Cerebellar nuclear complex (tissue), 1 donor: Measurements from ENCODE around the gene APELA.
"Not testable (repeated sequence)": the region's sequence is repeated elsewhere in the genome, so short reads cannot be mapped to it uniquely, and the experiment has no call there.

Experiments
- DNase-seq, 2 experiments: peaks; one replicate each; lab custom pipeline; 2025; lab: John Stamatoyannopoulos, UW

Gene APELA, protein sequence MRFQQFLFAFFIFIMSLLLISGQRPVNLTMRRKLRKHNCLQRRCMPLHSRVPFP

DNA sequence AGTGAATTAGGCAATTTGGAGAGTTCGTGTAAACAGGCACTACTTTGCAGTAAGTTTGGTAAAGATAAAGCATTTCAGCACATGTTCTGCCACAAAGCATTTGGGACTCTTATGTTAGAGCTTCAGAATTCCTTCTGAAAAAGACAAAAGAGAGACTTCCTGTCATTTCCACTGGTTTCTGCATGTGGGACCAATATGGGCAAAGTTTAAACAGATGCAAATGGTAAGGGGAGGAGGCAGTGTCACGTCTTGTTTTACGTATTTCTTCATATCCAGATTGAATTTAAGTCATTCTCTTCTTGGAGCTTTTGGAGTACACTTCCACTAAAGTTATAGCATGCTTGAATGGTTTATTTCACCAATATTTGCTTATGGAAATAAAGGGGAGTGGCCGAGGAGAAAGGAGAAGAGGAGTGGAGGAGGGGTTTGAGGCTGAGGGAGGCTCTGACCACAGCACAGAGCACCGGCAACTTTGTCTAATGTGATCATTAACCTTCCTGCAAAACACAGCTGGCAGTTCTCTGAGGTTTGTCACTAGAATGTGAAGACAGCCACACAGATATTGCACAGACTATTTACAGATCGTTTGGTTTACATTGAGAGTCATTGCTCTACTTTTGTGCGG, at the start of gene APELA:
TSS of gene APELA (plus strand) at position 479 of the 625 bp plus-strand sequence. CDS start 154 bp downstream, outside the sequence.
- DNase-seq: no peak

DNA sequence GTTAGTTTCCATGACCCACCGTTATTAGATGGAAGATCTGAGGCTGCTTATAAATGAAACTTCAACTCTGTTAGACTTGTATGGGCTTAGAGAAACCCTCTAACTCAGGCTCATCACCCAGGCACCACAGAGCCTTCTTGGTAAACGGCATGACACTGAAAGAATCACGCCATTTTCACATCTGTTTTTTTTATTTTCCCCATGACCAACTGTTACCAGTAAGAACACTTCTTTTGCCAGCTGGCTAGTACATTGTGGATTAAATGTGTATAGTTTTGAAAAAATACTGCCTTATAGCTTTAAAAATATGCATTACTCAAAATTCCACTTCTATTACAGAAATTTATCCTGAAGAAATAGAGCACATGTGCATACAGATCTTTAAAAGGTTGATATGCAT, 48.0 kb upstream of the APELA start:
- no peak for DNase-seq

DNA sequence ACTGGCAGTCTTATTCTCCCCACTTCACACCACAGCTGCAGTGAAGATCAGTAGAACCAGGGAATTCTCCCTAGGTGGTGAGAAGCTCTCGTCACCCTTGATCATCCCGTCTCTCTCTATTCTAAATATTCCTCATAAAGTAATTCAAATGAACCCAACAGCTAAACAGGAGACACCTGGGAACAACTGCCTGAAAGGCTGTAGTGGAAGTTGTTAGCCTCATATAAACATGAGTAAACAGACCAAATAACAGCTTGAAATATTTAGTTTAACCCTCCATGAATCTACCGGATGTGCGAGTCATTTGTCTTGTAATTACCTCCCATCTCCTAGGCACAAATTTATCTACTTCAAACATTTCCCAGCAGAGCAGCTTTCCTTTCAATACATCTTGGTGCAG, 30.4 kb upstream of the APELA start:
- DNase-seq: no peak

DNA sequence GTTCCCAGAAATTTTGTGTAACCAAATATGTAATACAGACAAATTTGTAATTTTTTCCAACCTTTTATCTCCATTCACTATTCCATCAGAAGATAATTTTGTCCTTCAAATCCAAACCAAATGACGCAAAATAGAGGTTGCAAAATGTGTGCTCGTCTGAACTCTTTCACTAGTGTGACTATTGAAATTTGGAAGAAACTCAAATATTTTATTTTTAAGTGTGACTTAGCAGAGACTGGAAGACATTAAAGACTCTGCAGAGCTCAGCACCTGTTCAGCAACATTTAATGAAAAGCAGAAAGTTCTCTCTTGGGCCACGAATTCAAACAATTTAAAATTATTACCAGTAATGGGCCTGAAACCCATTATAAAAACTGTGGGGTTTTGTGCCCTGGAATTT, 30.0 kb upstream of the APELA start:
- DNase-seq: no peak

DNA sequence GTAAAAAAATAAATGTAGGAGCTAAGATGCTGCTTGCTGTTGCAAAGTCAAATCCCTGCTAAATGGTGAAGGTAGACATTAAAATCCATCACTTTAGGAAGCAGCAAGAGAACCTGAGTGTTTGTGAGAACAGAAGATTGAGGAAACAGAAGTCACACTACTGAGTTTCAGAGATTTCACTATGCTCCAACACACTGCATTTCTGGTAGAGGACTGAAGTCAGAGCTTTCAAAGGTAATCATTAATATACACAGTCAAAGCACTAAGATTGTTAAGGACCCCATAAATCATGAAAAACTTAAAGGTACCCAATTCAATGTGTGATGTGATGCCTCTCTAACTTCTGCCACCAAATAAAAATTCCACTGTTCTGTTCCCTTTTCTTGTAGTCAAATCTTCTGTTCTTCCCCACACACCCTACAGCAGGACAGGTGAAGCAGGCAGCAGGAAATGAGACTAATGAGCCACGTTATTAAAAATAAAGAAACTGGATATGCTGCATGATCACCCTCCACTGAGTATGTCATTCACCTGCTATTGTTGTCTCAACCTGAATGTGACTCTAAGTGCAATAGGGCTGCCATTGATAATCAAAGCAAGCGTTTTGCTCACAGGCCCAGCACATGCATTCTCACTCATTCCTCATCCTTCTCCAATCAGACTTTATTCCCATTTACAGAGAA, 28.9 kb upstream of the APELA start:
- no peak for DNase-seq

DNA sequence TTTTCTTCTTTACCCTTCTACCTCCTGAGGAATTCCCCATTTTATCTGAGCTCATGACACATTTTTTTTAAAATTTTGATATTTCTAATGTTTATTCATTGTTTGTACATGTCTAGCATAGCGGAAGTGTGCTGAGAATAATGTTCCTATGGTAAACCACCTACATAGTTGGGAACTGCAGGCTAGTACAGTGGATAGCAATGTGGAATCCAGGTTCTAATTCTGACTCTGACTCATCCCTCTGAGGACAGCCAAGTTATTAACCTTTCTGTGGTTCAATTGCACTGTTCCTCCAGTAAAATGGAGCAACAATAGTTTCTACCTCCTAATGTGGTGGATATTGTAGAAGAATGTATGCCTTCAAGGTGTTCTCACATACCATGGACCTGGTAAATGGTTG, 20.6 kb upstream of the APELA start:
- no peak for DNase-seq

DNA sequence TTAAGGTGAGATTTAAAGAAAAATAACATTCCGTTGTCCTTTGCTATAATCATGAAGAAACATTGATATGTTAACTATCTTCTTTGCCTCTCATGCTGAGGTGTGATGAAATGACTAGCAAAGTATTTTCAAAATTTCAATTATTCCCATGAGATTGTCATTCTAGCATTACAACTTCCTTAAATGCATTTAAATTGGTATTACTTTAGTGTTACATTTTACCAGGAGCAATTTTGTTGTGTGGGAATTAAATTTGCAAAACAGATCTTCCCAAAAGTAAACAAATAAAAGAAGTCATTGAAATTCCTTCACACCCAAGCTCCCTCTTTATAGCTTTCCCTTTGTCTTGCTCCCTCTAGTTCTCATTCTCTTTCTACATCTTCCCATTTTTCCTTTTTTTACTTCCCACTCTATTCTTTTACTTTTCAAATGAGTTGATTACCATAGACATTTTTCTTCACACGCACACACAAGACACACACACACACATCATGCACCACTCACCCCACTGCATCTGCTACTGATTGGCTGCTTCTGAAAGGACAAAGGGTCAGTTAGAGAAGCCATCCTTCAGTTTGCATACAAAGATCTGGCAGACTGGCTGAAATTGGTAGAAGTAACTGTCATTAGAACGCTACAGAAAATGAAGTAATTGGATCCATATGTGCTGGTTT, 10.0 kb upstream of the APELA start:
- DNase-seq: no peak

DNA sequence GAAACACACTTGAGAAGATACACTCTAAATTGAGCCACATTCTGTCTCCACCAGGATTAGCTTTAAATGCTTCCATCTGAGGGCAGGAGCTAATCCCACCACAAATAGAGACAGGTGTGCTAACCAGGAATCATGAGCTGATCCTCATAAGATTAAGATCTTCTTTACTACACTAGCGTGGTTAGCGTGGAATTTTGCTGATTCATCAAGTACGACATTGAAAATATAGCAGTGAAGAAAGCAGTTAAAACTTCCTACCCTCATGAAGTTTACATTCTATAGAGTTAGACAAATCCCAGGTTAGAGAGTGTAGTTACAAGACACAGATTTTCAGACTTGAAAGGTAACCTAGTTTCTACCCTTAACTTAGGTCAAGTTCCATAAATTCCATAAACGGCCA, 5.3 kb upstream of the APELA start:
- DNase-seq: no peak

DNA sequence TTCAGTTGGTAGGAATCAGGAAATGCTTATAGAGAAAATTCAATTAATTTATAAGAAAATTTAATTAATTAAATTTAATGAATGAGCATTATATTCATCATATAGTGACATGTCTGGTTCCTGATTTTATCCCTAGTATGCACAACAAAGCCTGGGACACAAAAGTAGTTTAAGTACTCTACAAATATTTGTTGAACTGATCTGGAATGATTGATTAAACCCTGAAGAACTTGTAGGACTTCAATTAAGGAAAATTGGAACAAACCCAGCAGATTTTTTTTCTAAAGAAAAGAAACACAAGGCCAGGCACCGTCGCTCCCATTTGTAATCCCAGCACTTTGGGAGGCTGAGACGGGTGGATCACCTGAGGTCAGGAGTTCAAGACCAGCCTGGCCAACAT, 4.5 kb upstream of the APELA start:
- DNase-seq: no peak

DNA sequence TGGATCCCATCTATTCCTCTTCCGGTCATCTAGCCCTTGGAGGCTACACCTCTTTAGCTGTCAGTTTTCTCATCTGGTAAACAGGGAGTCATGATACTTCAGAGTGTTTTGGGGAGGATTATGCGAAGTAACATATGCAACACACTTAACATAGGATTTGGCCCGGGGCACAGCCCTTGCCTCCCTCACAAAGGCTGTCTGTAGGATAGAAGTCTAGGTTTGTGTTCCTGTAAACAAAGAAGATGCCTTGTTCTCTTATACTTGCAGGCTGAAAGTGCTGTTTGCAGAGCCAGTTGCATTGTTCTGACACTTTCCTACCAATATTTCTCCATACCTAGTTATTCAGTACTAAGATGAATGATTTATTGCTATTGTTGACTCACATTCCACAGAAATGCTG, 2.2 kb upstream of the APELA start:
- DNase-seq: no peak

DNA sequence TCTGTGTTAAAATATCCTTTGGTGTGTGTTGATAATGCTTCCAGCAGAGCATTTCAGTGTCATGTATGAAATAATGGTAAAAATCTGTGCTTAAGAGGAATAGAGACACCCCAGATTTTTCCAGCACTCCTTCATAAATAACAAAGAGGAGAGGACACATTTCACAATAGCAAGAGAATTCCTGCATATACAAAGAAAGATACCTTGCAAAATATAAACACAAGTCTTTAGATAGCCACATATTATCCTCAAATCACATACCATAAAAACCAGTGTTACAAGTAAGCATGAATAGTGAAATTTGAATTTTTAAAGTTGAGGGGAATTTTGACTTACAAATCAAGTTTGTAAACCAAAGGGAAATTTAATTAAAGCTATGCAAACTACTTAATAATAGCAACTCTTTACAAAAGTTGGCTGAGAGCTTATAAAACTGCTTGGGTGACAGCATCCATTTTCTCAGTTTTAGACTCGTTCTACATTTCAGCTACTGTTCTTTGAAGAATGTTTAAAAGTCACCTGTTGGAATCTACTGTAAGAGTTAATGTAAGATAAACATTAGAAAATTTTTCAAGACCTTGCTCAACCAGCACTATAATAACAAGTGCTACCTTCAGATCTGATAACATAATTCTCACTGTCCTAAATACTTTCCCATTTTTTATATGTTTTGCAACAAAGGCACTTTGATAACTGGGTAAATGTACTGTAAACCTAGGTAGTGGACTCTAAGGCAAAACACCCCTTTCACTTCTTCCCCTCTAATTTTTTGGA, 3.7 kb downstream of the APELA start:
- DNase-seq: no peak

DNA sequence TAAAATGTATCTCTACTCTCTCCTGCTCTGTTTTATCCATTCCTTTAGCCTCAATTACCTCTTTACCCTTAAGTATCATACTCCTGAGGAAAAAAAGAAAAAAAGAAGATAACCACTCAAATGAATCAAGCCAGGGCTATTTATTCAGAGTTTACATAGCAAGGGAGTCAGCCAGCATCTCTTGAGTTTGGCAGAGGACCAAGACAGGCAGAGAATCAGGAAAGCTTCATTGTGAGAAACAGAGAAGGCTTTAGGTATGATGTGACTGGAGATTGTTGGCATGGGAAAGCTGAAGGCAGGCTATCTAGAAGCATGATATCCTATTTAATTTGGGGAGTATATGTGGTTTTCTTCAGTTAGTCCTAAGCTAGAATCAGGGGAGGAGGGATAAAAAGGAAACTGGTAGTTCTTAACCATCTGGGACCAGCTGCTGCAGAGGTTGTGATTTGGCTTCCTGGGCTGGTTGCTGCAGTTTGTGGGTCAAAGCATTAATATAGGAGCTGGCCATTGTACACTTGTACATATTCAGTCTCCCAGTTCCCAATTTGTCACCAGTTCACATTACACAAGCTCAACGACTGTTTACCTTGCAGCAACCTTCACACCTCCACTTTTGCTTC, 11.2 kb downstream of the APELA start:
- DNase-seq: no peak

DNA sequence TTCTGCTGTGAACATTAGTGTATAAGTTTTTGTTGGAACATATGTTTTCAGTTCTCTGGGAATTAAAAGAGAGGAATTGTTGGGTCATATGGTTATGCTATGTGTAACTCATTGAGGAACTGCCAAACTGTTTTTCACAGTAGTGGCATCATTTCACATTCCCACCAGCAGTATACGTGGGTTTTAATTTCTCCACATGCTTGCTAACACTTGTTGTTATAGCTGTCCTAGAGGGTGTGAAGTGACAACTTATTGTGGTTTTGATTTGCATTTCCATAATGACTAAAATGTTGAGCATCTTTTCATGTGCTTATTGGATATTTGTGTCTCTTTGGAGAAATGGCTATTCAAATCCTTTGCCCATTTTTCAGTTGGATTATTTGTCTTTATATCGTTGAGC, 13.7 kb downstream of the APELA start:
- no peak for DNase-seq

DNA sequence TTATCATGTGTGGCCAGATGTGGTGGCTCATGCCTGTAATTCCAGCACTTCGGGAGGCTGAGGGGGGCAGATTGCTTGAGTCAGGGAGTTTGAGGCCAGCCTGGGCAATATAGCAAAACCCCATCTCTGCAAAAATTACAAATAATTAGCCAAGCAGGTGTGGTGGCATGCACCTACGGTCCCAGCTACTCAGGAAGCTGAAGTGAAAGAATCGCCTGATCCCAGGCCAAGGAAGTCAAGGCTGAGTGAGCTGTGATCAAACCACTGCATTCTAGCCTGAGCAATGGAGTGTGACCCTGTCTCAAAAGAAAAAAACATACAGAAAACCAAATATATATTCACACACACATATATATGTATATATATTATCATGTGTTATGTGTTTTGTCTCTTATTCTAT, 15.0 kb downstream of the APELA start:
- no peak for DNase-seq

DNA sequence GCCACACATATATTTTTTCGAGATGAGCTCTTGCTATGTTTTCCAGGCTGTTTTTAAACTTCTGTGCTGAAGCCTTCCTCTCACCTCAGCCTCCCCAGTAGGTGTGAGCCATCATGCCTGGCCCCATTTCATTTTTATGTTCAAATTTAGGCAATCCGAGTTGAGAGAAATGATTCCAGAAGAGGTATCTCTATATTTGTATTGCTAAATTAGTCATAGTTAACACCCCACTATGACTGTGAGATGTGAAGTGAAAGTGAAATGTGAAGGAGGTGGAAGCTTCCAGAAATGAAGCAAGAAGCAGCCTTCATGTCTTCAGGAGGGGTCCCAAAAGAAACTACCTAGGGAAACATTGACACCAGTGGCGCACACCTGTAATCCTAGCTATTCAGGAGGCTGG, 17.7 kb downstream of the APELA start:
- no peak for DNase-seq

DNA sequence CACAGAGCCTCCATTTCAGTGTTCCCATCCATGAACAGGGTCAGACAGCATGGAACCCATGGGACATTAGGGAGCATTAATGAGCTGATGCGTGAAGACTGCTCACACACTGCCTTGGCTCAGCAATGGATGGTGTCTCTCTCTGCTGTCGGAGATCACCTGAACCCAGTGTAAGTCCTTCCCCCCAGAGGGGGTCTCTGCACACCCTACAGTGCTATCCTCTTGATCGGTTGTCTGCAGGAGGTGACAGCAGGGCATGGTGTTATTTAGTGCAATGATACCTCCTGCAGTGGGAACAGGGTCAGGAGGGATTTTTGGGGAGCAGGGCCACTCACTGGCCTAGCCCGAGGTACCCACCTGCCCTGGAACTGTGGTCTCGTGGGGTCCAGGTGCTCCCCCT, 25.6 kb downstream of the APELA start:
- no peak for DNase-seq

DNA sequence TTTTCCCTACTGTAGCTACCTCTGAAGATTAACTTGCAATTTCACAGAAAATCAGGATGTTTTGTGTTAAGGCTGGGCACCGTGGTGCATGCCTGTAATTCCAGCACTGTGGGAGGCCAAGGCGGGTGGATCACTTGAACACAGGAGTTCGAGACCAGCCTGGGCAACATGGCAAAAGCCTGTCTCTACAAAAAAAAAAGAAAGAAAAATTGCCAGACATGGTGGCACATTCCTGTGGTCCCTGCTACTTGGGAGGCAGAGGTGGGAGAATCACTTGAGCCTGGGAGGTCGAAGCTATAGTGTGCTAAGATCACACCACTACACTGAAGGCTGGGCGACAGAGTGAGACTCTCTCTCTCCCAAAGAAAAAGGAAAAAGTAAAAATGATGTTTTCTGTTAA, 27.4 kb downstream of the APELA start:
- DNase-seq: no peak

DNA sequence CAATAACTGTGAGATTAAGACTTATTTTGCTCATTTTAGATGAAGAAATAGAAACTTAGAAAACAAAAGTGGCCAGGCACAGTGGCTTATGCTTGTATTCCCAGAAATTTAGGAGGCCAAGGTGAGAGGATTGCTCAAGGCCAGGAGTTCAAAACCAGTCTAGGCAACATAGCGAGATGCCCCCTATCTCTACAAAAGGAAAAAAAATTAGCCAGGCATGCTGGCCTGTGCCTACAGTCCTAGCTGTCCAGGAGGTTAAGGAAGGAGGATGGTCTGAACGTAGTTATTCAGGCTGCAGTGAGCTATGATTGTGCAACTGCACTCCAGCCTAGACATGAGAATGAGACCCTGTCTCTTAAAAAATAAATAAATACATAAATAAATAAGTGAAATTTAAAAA, 28.0 kb downstream of the APELA start:
- no peak for DNase-seq

DNA sequence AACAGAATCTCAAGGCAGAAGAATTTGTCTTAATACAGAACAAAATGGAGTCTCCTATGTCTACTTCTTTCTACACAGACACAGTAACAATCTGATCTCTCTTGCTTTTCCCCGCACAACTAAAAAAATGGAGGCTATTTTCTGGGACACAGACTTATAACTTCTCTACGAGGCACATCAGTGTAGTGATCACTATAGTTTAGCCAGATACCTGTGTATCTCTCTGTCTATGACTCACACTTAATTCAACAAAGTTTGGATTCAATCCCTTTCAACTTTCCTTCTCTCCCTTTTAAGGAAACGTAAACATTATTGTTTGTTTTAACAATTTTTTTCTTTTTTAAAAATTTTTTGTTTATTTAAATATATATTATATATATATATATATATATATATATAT, 29.4 kb downstream of the APELA start:
- DNase-seq: no peak

DNA sequence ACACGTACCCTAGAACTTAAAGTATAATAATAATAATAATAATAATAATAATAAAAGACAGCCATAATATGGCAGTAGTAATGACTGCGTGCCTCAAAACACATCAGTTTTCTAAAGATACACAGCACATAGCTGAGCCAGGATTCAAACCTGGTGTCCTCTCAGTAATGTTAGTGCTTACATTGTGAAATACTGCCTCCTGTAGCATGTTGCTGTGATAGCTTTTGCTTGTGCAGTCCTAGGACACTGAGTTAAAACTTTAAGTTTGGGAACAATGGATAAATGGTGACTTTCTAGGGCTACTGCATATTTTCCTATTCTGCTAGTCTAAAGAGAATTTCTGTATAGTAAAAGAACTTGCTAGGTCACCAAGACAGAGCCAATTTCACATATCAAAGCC, 36.5 kb downstream of the APELA start:
- DNase-seq: not testable (repeated sequence)

DNA sequence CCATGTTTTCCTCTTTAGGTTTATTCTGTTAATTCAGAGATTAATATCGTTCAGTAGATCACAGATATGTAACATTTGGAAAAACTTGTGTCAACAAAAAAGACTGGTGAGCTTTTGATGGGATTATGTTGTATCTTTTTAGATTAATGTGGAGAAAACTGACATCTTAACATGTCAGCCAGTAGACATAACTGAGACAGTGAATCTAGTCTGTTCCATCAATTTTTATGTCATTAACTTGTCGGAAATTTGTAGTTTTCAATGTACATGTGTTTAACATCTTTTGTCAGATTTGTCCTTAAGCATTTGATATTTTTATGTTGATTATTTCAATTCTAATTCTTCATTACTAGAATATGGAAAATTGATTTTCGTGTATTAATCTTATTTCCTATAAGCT, 42.0 kb downstream of the APELA start:
- no peak for DNase-seq

DNA sequence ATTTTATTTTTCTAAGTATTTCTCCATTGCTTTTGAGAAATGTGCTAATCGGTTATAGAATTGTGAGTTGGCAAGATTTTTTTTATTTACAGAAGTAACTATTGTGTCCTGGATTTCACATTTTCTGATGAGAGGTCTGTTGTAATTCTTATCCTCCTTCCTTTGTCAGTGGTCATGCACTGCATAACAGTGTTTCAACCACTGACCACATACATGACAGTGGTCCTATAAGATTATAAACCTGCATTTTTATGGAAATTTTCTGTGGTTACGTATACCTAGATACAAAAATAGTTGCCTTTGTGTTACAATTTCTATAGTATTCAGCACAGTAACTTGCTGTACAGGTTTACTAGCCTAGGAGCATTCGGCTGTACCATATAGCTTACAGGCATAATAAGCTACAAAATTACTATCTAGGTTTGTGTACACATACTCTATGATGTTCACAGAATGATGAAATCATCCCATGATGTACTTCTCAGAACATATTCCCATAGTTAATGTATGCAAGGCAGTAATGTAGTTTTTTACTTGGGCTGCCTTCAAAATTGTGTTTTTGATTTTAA, 47.8 kb downstream of the APELA start:
- no peak for DNase-seq
